ENCODE measurements around the gene MRPL36.

The MRPL36 gene

GRCh38 chr5:1758574-1758973, 41.1 kb downstream of the MRPL36 start:
- H3K36me3 ChIP-seq (ENCODE audit: insufficient read depth, low read length): no peaks in the 10 kb centered on the region
- no peak overlapping the region for H3K4me3 ChIP-seq (ENCODE audit: low read length)
- H3K27me3 ChIP-seq (ENCODE audit: insufficient read depth, low read length): no peaks in the 10 kb centered on the region
- H3K4me1 ChIP-seq (ENCODE audit: insufficient read depth, low read length): peaks cover 13% of the 10 kb centered on the region
- peaks cover 8% of the 10 kb centered on the region for H3K9me3 ChIP-seq (ENCODE audit: insufficient read depth, low read depth, low read length)
- no peak overlapping the region for H3K9ac ChIP-seq (ENCODE audit: low read depth, low read length)
- 96% methylated on average over 3 of the region's 3 CpGs for WGBS
- H3K27ac ChIP-seq (ENCODE audit: low read depth, low read length): no peak overlapping the region

GRCh38 chr5:1757511-1757910, 42.1 kb downstream of the MRPL36 start:
- H3K36me3 ChIP-seq (ENCODE audit: insufficient read depth, low read length): no peaks in the 10 kb centered on the region
- no peak overlapping the region for H3K9ac ChIP-seq (ENCODE audit: low read depth, low read length)
- H3K27me3 ChIP-seq (ENCODE audit: insufficient read depth, low read length): no peaks in the 10 kb centered on the region
- H3K4me3 ChIP-seq (ENCODE audit: low read length): no peak overlapping the region
- H3K9me3 ChIP-seq (ENCODE audit: insufficient read depth, low read depth, low read length): peaks cover 8% of the 10 kb centered on the region
- 91% methylated on average over 10 of the region's 10 CpGs for WGBS
- H3K4me1 ChIP-seq (ENCODE audit: insufficient read depth, low read length): peaks cover 13% of the 10 kb centered on the region
- H3K27ac ChIP-seq (ENCODE audit: low read depth, low read length): no peak overlapping the region

DNA sequence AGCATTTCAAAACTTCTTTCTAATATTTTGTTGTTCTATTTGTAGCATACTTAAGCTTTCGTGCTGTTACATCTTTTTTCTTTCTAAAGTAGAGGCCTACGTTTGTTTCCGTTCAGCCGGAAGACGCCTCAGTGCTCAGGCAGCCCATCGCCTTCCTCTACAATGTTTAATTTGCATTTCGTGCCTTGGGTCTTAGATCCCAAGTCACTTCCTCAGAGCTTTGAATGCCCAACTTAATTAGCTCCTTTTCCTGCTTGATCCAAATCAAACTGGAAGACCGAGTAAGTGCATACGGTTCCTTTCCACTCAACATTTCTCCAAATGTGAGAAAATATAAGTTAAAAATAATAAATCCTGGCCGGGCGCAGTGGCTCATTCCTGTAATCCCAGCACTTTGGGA, 43.2 kb downstream of the MRPL36 start:
- H3K9ac ChIP-seq (ENCODE audit: low read depth, low read length): no peak overlapping the region
- no peaks in the 10 kb centered on the region for H3K27me3 ChIP-seq (ENCODE audit: insufficient read depth, low read length)

DNA sequence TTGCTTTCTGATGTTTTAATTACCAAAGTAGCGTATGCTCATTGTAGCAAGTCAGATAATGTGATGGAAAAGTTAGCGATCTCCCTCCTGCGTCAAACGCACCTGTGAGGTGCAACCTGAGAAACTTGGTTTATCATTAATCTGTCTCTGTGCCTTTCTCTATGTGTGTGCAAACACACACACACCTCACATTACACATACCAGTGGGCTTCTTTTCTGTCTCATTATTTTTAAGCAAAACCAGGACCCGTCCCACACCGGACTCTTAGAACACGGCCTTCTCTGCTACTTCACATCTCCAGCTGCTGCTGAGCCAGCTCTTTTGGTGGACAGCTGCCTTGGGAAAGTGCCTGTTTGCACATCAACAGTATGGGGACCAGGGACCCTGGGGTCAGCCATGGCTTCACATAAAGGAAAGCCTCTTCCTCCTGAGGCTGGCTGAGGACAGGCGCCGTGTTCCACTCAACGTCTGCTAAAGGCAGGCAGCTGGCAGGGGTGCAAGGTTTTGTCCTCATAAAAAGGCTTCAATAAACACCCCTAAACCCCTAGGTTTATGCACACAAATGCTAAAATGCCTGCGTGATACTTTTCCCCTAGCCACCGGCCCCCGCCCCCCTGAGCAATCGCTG, 44.2 kb downstream of the MRPL36 start:
- no peaks in the 10 kb centered on the region for H3K36me3 ChIP-seq (ENCODE audit: insufficient read depth, low read length)
- 86% methylated on average over 14 of the region's 14 CpGs for WGBS
- no peaks in the 10 kb centered on the region for H3K27me3 ChIP-seq (ENCODE audit: insufficient read depth, low read length)
- H3K27ac ChIP-seq (ENCODE audit: low read depth, low read length): no peak overlapping the region
- peaks cover 8% of the 10 kb centered on the region for H3K9me3 ChIP-seq (ENCODE audit: insufficient read depth, low read depth, low read length)
- H3K4me1 ChIP-seq (ENCODE audit: insufficient read depth, low read length): peaks cover 13% of the 10 kb centered on the region
- H3K9ac ChIP-seq (ENCODE audit: low read depth, low read length): no peak overlapping the region
- no peak overlapping the region for H3K4me3 ChIP-seq (ENCODE audit: low read length)

More for the DNA sequence above, 43.2 kb downstream of the MRPL36 start:
- peaks cover 13% of the 10 kb centered on the region for H3K4me1 ChIP-seq (ENCODE audit: insufficient read depth, low read length)
- no peak overlapping the region for H3K27ac ChIP-seq (ENCODE audit: low read depth, low read length)
- H3K4me3 ChIP-seq (ENCODE audit: low read length): no peak overlapping the region
- H3K36me3 ChIP-seq (ENCODE audit: insufficient read depth, low read length): no peaks in the 10 kb centered on the region
- 55% methylated on average over 11 of the region's 11 CpGs for WGBS
- peaks cover 8% of the 10 kb centered on the region for H3K9me3 ChIP-seq (ENCODE audit: insufficient read depth, low read depth, low read length)

- Histone ChIP-seq H3K4me3 (ENCODE audit: low read length) (no peak overlapping the region), H3K4me1 (ENCODE audit: insufficient read depth, low read length) (peaks cover 13% of the 10 kb centered on the region), H3K9ac (ENCODE audit: low read depth, low read length) (no peak overlapping the region), H3K36me3 (ENCODE audit: insufficient read depth, low read length) (no peaks in the 10 kb centered on the region), H3K27me3 (ENCODE audit: insufficient read depth, low read length) (no peaks in the 10 kb centered on the region), H3K27ac (ENCODE audit: low read depth, low read length) (no peak overlapping the region), H3K9me3 (ENCODE audit: insufficient read depth, low read depth, low read length) (peaks cover 8% of the 10 kb centered on the region)
- WGBS: 95% methylated on average over 14 of the region's 14 CpGs
Measured at GRCh38 chr5:1754531-1755220, 45.0 kb downstream of the MRPL36 start.

DNA sequence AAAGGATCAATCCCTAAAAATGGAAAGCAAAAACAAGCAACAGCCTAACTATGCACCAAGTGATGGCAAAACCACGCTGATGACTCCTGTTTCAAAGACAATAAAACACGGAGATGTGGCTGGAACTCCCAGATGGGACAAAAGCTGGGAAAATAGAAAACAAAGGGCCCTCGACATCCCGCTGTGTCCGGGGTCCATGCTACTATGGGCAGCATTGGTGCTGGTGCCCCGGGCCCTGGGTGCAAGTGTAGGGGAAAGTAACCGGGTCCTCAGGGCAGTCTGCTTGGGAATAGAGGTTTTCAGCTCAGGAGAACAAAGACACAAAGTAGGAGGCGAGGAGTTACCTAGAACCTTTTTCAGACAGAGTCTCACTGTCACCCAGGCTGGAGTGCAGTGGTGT, 46.1 kb downstream of the MRPL36 start:
- no peak overlapping the region for H3K27ac ChIP-seq (ENCODE audit: low read depth, low read length)
- H3K36me3 ChIP-seq (ENCODE audit: insufficient read depth, low read length): no peaks in the 10 kb centered on the region
- no peak overlapping the region for H3K9ac ChIP-seq (ENCODE audit: low read depth, low read length)
- H3K9me3 ChIP-seq (ENCODE audit: insufficient read depth, low read depth, low read length): peaks cover 4% of the 10 kb centered on the region; the same call in 1 of the 2 replicates
- peaks cover 13% of the 10 kb centered on the region for H3K4me1 ChIP-seq (ENCODE audit: insufficient read depth, low read length)
- no peak overlapping the region for H3K4me3 ChIP-seq (ENCODE audit: low read length)
- 87% methylated on average over 8 of the region's 8 CpGs for WGBS
- H3K27me3 ChIP-seq (ENCODE audit: insufficient read depth, low read length): no peaks in the 10 kb centered on the region

DNA sequence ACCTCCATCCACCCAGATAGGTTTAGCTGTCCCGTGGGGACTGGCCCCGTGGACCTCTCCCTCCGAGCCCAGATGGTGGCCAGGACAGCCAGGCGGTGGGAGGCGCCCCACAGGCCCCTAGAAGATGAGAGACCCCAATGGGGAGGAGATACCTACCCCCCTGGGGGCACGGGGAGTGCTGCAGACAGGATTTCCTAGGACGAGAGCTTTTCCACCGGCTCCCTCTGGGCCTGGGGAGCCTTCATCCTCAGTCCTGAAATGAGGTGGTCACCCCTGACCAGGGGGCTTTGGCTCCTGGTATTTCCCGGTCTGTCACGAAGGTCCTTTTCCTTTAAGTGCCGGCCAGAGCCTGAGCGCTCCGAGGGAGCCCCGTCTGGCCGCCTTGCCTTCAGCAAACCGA, 46.8 kb downstream of the MRPL36 start:
- Histone ChIP-seq H3K4me3 (ENCODE audit: low read length) (no peak overlapping the region), H3K4me1 (ENCODE audit: insufficient read depth, low read length) (peaks cover 13% of the 10 kb centered on the region), H3K9ac (ENCODE audit: low read depth, low read length) (no peak overlapping the region), H3K9me3 (ENCODE audit: insufficient read depth, low read depth, low read length) (no peaks in the 10 kb centered on the region), H3K36me3 (ENCODE audit: insufficient read depth, low read length) (no peaks in the 10 kb centered on the region), H3K27ac (ENCODE audit: low read depth, low read length) (no peak overlapping the region), H3K27me3 (ENCODE audit: insufficient read depth, low read length) (no peaks in the 10 kb centered on the region)
- 92% methylated on average over 16 of the region's 16 CpGs for WGBS

- H3K9ac ChIP-seq (ENCODE audit: low read depth, low read length): no peak overlapping the region
- WGBS: 94% methylated on average over 27 of the region's 29 CpGs
- H3K4me1 ChIP-seq (ENCODE audit: insufficient read depth, low read length): peaks cover 13% of the 10 kb centered on the region
- no peak overlapping the region for H3K27ac ChIP-seq (ENCODE audit: low read depth, low read length)
- H3K9me3 ChIP-seq (ENCODE audit: insufficient read depth, low read depth, low read length): no peaks in the 10 kb centered on the region
- H3K36me3 ChIP-seq (ENCODE audit: insufficient read depth, low read length): no peaks in the 10 kb centered on the region
- H3K27me3 ChIP-seq (ENCODE audit: insufficient read depth, low read length): no peaks in the 10 kb centered on the region
- H3K4me3 ChIP-seq (ENCODE audit: low read length): no peak overlapping the region
Measured at GRCh38 chr5:1751864-1752822, 47.5 kb downstream of the MRPL36 start.

DNA sequence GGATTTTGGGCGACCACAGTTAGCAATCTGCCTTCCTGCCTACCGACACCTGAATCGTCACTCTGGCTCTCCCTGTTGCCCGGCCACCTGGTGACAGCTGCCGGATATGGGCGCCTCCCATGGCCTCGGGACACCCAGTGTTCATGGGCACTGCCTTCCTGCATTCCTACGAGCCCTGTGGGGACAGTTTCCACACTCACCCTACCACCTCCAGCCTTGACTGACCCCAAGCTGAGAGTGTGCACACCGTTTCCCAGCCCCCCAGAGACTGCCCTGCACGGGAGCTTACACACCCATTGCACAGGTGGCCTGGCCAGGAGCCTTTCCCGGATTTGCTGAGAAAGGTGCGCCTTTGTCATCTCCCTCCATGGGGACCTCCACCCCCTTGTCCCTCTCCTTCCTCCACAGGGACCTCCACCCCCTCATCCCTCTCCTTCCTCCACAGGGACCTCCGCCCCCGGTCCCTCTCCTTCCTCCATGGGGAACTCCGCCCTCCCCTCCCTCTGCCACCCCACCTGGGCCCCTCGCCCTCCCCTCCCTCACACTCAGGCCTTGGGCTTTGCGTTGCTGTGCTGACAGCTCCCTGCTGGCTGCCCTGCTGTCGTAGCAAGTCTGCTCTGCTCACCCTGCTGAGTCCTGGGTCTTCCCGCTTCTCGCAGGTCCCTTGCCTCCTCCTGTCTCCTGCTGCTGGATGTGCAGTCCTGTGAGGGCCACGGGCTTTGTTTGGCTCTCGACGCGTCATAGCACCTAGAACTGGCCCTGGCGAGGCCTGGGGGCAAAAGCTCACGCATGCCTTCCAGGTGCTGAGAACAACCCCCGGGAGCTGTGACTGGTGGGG, 48.4 kb downstream of the MRPL36 start:
- WGBS: 75% methylated on average over 27 of the region's 27 CpGs
- Histone ChIP-seq H3K4me1 (ENCODE audit: insufficient read depth, low read length) (peaks cover 9% of the 10 kb centered on the region), H3K27me3 (ENCODE audit: insufficient read depth, low read length) (no peaks in the 10 kb centered on the region), H3K9me3 (ENCODE audit: insufficient read depth, low read depth, low read length) (no peaks in the 10 kb centered on the region), H3K27ac (ENCODE audit: low read depth, low read length) (no peak overlapping the region), H3K9ac (ENCODE audit: low read depth, low read length) (no peak overlapping the region), H3K36me3 (ENCODE audit: insufficient read depth, low read length) (no peaks in the 10 kb centered on the region), H3K4me3 (ENCODE audit: low read length) (no peak overlapping the region)

DNA sequence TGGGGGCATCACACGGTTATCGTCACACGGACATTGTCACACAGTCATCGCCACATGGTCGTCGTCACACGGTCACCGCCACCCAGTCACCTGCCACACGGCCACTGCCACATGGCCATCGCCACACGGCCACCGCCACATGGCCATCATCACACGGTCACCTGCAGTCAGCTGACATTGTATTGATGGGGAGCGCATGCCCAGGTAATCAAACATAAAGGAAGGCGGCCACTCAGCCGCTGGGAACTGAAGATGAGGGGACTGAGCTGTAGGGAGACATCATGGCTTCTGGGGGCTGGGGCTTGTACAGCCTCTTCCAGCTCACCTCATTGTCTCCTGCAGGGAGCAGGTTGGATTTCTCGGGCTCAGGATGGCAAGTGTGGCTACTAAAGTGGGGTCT, 49.2 kb downstream of the MRPL36 start:
- no peak overlapping the region for H3K27ac ChIP-seq (ENCODE audit: low read depth, low read length)
- no peak overlapping the region for H3K9ac ChIP-seq (ENCODE audit: low read depth, low read length)
- no peaks in the 10 kb centered on the region for H3K36me3 ChIP-seq (ENCODE audit: insufficient read depth, low read length)
- H3K4me1 ChIP-seq (ENCODE audit: insufficient read depth, low read length): 0 out of 2 replicates have a peak, but pooled peaks cover under 1% of the 10 kb centered on the region
- 96% methylated on average over 17 of the region's 17 CpGs for WGBS
- no peak overlapping the region for H3K4me3 ChIP-seq (ENCODE audit: low read length)
- H3K9me3 ChIP-seq (ENCODE audit: insufficient read depth, low read depth, low read length): no peaks in the 10 kb centered on the region
- H3K27me3 ChIP-seq (ENCODE audit: insufficient read depth, low read length): no peaks in the 10 kb centered on the region

Measured in HUES64 (cell line).